ENCODE measurements around the gene PCDH11X.
"Not testable (repeated sequence)": the region's sequence is repeated elsewhere in the genome, so short reads cannot be mapped to it uniquely, and the experiment has no call there.

Gene PCDH11X

DNA sequence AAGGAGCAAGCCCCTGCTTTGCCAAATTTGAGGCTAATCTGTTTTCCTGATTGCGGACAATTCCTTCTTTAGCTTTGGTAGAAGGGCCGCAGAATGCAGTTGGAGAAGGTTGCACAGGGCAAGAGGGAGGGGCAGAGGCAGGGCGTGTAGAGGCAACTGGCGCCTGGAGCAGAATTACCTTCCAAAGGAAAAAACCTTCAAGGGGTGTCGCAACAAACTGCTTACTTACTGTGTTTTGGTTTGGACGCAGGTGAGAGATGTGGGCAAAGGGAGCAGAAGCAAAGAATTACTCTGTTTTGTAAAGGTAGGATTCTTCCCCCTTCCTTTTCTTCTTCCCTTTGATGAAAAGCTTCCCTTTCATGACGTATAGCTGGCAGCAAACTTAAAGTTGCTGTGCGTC lies 3.6 kb downstream of the PCDH11X start:
- not testable (repeated sequence) for H4K20me1 ChIP-seq (ENCODE audit: low read depth, low read length); H2AFZ ChIP-seq (ENCODE audit: low read depth, low read length, severe bottlenecking); H3K36me3 ChIP-seq (ENCODE audit: low read length); H3K9me2 ChIP-seq (replicated peaks; ENCODE audit: insufficient read depth, low read length); H3K9ac ChIP-seq (ENCODE audit: low read length); H3K27ac ChIP-seq (ENCODE audit: low read depth, low read length); H3K9me3 ChIP-seq (ENCODE audit: insufficient read depth, low read length); H3F3A ChIP-seq (ENCODE audit: insufficient read depth); H3K79me2 ChIP-seq (ENCODE audit: insufficient read depth, low read length); H3K27me3 ChIP-seq (ENCODE audit: low read length); H3K4me2 ChIP-seq (ENCODE audit: low read depth, low read length, poor library complexity, severe bottlenecking); H3K4me3 ChIP-seq (ENCODE audit: insufficient read depth, low read length, poor library complexity, severe bottlenecking)

DNA sequence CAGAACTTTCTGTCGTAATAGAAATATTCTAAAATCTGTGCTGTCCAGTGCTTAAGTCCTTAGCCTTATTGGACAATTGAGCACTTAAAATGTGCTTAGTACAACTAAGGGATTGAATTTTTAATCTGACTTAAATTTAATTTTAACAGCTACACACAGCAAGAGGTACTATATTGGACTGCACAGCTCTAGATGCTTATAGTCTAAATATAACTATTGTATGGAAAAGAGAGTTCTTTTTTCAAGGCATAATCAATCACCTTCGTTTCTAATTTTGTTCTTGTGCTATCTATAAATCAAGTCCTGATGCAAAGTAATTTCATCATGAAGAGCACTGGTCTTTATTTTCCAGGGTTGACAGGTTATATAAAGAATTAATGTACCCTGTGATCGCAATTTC lies 38.4 kb downstream of the PCDH11X start:
- H3K9ac ChIP-seq (ENCODE audit: low read length): not testable (repeated sequence)

DNA sequence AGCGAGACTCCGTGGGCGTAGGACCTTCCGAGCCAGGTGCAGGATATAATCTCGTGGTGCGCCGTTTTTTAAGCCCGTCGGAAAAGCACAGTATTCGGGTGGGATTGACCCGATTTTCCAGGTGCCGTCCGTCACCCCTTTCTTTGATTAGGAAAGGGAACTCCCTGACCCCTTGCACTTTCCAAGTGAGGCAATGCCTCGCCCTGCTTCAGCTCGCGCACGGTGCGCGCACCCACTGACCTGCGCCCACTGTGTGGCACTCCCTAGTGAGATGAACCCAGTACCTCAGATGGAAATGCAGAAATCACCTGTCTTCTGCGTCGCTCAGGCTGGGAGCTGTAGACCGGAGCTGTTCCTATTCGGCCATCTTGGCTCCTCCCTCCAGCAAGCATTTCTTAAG lies 46.1 kb downstream of the PCDH11X start:
- not testable (repeated sequence) for H3K9ac ChIP-seq (ENCODE audit: low read length); H3K79me2 ChIP-seq (ENCODE audit: insufficient read depth, low read length); H2AFZ ChIP-seq (ENCODE audit: low read depth, low read length, severe bottlenecking); H3K4me2 ChIP-seq (ENCODE audit: low read depth, low read length, poor library complexity, severe bottlenecking); H4K20me1 ChIP-seq (ENCODE audit: low read depth, low read length); H3K27me3 ChIP-seq (ENCODE audit: low read length); H3K9me2 ChIP-seq (replicated peaks; ENCODE audit: insufficient read depth, low read length); H3K9me3 ChIP-seq (ENCODE audit: insufficient read depth, low read length); H3K4me3 ChIP-seq (ENCODE audit: insufficient read depth, low read length, poor library complexity, severe bottlenecking); H3K36me3 ChIP-seq (ENCODE audit: low read length); H3F3A ChIP-seq (ENCODE audit: insufficient read depth); H3K27ac ChIP-seq (ENCODE audit: low read depth, low read length)

More for the DNA sequence above, 38.4 kb downstream of the PCDH11X start:
- H3K36me3 ChIP-seq (ENCODE audit: low read length); H2AFZ ChIP-seq (ENCODE audit: low read depth, low read length, severe bottlenecking); H3K4me3 ChIP-seq (ENCODE audit: insufficient read depth, low read length, poor library complexity, severe bottlenecking); H3K9me2 ChIP-seq (replicated peaks; ENCODE audit: insufficient read depth, low read length); H3F3A ChIP-seq (ENCODE audit: insufficient read depth); H3K79me2 ChIP-seq (ENCODE audit: insufficient read depth, low read length); H3K27ac ChIP-seq (ENCODE audit: low read depth, low read length); H3K9me3 ChIP-seq (ENCODE audit: insufficient read depth, low read length); H3K4me2 ChIP-seq (ENCODE audit: low read depth, low read length, poor library complexity, severe bottlenecking); H4K20me1 ChIP-seq (ENCODE audit: low read depth, low read length); H3K27me3 ChIP-seq (ENCODE audit: low read length): not testable (repeated sequence)
